GM21737 (cell line): ENCODE data around the gene GARIN5B.
"Not testable (repeated sequence)": the region's sequence is repeated elsewhere in the genome, so short reads cannot be mapped to it uniquely, and the experiment has no call there.

Source experiments
- ATAC-seq: cut with Tn5 transposase; IDR thresholded peaks from one replicate; pipeline ENCODE4 v1.9.1; 2021; ENCODE audit warnings: mild to moderate bottlenecking, moderate library complexity; ENCODE audit not compliant: unreplicated experiment

GARIN5B gene

GRCh38 chr19:55328774-55329318 is 34.2 kb downstream of the GARIN5B start:
- not testable (repeated sequence) for ATAC-seq

GRCh38 chr19:55325172-55325571 is 37.9 kb downstream of the GARIN5B start, which contains the start of gene TMEM150B:
Gene TMEM150B (minus strand): TSS chr19:55325341. CDS start chr19:55321036, 4,305 bp downstream.
- no peak for ATAC-seq

DNA sequence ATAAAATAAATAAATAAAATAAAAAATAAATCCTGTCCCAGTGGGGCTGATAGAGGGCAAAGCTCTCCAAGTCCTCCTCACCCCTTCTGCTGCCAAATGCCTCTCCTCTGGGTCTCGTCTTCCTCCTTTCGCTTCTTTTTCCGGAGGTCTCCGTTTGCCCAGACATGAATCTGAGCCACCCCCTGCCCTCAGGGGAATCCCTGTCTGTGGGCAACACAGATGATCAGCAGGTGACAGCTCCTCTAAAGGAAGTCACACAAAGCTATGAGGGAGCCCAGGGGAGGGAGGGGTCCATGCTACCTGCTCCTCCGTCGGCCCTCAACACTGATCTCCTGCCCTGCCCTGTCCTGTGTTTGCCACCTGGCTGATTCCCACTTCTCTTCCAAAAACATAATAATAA is 38.4 kb downstream of the GARIN5B start:
- no peak for ATAC-seq

- no peak for ATAC-seq
Observed at GRCh38 chr19:55322204-55322885, 40.7 kb downstream of the GARIN5B start.

- ATAC-seq, result no peak
Observed at GRCh38 chr19:55321466-55322137, 41.5 kb downstream of the GARIN5B start.

- no peak for ATAC-seq
Observed at GRCh38 chr19:55320844-55321419, 42.1 kb downstream of the GARIN5B start.

DNA sequence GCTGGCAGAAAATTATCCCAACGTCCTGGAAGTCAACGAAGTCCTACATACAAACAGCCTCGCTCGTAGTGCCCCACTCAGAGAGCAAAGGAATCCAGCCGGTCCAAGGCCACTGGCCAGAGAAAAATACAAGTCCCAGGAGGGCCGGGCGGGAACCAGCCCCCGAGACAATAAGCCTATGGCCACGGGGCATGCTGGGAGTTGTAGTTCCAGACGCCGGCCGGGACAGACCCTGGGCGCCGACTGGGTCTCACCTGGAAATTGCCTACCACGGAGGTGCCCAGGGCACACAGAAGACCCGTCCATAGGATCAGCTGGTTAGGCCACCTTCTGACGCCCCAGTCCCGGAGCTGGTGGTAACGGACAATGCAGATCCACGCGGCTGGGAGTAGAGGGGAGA is 43.3 kb downstream of the GARIN5B start:
- no peak for ATAC-seq

DNA sequence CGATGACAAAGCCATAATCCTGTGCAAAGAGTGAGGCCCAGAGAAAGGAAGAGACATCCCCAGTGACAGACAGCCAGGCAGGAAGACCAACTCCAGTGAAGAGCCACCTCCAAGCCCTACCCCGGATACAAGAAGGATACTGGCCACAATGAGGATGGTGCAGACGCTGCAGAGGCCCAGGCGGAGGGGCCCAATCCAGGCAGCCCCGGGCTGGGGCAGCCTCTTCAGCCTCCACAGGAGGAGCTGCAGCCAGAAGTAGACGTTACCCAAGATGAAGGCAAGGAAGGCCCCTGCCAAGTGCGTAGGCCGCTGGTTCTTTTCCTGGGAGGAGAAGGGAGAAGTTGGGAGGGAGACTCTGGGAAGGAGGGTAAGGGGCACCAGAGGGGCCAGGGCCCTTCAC is 46.4 kb downstream of the GARIN5B start:
- no peak for ATAC-seq

GRCh38 chr19:55315956-55316525 is 47.0 kb downstream of the GARIN5B start:
- ATAC-seq, result no peak

DNA sequence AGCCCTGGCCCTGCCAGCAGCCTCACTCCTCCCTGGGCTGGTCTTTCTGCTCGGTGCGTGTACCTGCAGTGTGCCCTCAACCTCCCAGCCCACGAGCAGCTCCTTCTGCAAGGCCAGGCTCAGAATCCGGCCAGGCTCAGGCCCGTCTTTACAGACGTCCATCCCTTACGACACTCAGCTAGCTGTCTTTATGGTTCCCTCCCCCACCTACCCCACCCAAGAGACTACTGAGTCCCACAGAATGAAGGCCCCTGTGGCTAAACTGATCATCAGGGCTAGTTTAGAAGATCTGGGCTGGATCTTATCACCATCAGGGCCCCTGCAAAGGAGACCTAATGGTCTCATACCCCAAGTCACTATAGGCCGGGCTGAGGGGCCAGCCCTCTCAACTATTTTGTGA is 48.7 kb downstream of the GARIN5B start:
- no peak for ATAC-seq

GRCh38 chr19:55312621-55313512 is 50.2 kb downstream of the GARIN5B start:
- no peak for ATAC-seq

- ATAC-seq, result no peak
Observed at GRCh38 chr19:55311797-55312196, 51.3 kb downstream of the GARIN5B start.

DNA sequence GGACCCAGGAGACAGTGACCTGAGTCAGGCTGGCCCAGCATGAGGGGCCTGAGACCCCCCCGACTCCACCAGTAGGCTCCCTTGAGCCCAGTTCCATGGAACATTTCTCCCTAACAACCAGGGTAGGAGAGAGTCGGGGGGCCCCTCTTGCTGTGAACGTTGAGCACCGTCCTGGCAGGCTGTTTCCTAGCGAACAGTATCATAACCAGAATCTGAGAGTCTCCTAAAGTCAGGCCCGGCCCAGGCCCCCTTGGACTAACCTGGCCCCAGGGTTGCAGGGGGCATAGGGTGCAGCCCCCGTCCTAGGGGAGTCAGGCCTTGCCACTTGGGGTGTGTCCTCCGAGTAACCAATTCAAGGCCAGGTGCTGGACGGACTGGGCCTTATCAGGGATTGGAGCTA is 51.7 kb downstream of the GARIN5B start:
- ATAC-seq, result no peak

GRCh38 chr19:55310498-55310897 is 52.6 kb downstream of the GARIN5B start:
- no peak for ATAC-seq

GRCh38 chr19:55309448-55309847 is 53.6 kb downstream of the GARIN5B start:
- no peak for ATAC-seq

GRCh38 chr19:55308281-55308680 is 54.8 kb downstream of the GARIN5B start:
- ATAC-seq, result no peak

- ATAC-seq, result no peak
Observed at GRCh38 chr19:55306712-55307111, 56.3 kb downstream of the GARIN5B start.

GRCh38 chr19:55305983-55306562 is 57.0 kb downstream of the GARIN5B start:
- ATAC-seq, result no peak

GRCh38 chr19:55305491-55305890 is 57.6 kb downstream of the GARIN5B start:
- ATAC-seq, result no peak

DNA sequence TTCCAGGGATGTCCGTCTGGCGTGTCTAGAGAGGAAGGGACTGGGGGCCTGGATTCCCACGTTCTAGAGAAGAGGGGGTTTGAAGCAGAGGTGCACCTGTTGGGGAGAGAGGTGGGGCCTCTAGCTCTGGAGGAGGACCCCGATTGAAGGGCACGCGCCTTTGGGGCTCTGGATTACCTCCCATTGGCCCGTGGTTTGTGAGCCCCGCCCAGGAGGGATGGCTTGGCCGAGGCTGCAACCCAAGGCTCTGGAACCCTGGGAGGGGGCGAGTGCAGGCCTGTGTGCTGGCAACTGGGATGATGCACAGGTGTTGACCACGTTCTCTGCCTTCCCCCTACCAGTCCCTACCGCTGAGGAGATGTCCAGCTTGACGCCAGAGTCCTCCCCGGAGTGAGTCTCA is 58.1 kb downstream of the GARIN5B start:
- no peak for ATAC-seq
